T-helper 2 cell (primary cell): ENCODE results near the gene PAXX.

Experiments
- DNase-seq, 5 experiments: peaks; one replicate each; pipeline versions ENCODE4 v3.0.0 to v3.0.0-alpha.2; 2012 to 2022

Gene PAXX

GRCh38 chr9:136968333-136969127 lies 23.7 kb upstream of the PAXX start:
- no peak for DNase-seq

GRCh38 chr9:136969150-136969549 lies 23.1 kb upstream of the PAXX start:
- no peak for DNase-seq

DNA sequence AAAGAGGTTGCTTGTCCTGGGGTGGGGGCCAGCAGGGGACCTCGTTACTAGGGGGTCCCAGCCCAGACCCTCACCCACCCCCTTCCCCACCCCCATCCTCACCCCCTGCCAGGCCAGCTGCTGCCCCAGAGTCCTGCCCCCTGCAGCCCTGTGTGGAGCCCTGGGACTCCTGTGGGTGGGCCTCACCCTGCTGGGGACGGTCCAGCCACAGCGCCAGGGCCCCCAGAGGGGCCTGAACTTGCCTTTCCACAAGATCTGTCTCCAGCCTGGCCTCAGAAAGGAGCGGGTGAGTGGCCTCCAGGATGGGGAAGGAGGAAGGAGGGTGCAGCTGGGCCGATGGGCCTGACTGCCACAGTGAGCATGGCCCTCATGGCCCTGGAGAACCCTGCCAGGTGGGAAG lies 22.4 kb upstream of the PAXX start:
- no peak for DNase-seq

DNA sequence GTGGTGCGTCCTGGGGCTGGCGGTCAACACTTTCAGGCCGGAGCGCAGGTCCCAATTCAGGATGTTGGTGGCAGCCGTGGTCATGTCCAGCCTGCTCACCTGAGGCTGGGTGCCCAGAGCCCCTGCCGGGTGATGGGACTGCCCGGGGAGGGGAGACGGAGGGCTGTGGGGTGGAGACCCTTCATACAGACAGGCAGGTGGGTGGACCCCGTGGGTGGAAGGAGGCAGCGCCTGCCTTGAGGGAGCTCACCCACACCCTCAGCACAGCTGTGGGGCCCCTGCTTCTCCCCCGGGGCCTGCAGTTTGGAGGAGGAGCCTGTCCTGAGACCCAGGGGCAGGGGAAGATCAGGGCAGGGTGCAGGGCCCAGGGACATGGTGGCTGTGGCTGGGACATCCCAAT lies 21.9 kb upstream of the PAXX start:
- DNase-seq = no peak

DNA sequence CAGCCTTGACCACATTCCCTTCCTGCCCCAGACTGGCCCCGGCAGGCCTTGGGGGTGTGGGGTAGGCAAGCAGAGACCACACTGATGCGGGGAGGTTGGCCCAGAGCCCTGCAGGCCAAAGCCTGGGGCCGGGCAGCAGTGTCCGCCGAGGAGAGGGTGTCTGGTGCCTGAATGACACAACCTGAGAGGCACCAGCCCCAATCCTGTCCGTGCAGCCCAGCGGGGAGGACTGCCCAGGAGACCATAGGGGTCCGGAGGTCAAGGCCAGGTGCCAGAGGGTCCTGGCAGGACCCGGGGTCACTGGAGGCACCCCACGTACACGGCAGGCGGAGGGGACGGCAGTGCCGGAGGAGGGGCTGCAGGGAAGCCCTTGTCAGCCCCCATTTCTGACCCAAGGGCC lies 20.5 kb upstream of the PAXX start:
- DNase-seq = no peak

GRCh38 chr9:136972335-136972734 lies 19.9 kb upstream of the PAXX start:
- no peak for DNase-seq

GRCh38 chr9:136972743-136973142 lies 19.5 kb upstream of the PAXX start:
- no peak for DNase-seq

GRCh38 chr9:136973618-136974617 lies 18.3 kb upstream of the PAXX start:
- DNase-seq = no peak

- peak in 1 of 5 experiments; percentile 23 for DNase-seq
Observed at GRCh38 chr9:136974817-136975535, 17.2 kb upstream of the PAXX start.

GRCh38 chr9:136975644-136976043 lies 16.6 kb upstream of the PAXX start:
- peak in 1 of 5 experiments; percentile 19 for DNase-seq

DNA sequence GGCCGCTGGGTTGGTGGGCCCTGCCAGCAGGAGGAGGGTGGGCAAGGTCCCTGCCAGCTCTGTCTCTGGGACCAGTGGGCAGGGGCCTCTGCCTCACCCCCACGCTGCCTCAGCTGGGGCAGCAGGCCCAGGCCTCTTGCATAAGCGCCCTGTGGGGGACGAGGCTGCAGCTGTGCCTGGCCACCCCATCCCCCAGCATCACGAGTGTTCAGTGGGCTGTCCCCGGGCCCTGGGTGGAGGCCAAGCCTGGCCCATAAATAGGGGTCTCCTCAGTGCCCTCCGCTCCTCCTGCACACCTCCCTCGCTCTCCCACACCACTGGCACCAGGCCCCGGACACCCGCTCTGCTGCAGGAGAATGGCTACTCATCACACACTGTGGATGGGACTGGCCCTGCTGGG lies 15.0 kb upstream of the PAXX start, which contains the start of gene PTGDS:
Gene PTGDS, plus strand, starts transcription at position 282 of the 400 bp plus-strand sequence. Its CDS starts 75 bp downstream, at position 357.
- DNase-seq = no peak

DNA sequence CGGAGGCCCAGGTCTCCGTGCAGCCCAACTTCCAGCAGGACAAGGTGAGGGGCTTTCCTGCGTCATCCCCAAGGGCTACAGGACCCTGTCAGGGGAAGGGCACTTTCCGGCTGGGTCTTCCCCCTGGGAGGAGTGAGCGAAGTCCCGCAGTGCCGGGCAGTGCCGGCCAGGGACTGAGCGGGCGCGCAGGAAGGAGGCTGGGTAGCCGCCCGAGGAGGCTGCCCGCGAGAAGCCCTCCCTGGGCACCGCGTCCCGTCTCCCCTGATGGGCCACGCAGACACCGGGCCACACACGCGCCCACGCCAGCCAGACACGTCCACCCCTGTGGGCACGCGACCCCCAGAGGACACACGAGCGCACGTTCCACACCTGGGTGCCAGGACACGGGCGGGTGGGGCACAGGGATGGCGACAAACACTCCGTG lies 14.6 kb upstream of the PAXX start:
- DNase-seq = no peak

GRCh38 chr9:136978073-136978864 lies 14.0 kb upstream of the PAXX start:
- DNase-seq = peak; percentile 45 to 75 (median 70)

DNA sequence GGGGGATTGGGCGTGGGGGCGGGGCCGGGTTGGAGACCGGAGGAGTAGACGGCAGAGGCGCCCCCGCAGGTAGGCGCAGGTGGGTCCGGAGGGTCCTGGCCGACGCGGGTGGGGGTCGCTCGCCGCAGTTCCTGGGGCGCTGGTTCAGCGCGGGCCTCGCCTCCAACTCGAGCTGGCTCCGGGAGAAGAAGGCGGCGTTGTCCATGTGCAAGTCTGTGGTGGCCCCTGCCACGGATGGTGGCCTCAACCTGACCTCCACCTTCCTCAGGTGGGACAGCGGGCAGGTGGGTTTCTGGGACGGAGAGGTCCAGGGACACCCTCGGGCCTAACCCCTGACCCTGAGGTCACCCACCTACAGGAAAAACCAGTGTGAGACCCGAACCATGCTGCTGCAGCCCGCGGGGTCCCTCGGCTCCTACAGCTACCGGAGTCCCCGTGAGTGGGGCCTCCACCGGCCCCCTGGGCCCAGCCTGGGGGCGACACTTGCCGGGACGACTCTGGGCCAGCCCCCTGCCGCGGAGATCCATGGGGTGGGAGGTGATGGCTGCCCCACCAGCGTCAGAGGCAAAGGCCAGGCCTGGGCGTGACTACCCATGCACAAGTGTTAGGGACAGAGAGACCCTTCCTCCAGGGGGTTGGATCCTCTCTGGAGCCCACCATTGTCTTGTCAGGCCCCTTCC lies 13.2 kb upstream of the PAXX start:
- DNase-seq = no peak

DNA sequence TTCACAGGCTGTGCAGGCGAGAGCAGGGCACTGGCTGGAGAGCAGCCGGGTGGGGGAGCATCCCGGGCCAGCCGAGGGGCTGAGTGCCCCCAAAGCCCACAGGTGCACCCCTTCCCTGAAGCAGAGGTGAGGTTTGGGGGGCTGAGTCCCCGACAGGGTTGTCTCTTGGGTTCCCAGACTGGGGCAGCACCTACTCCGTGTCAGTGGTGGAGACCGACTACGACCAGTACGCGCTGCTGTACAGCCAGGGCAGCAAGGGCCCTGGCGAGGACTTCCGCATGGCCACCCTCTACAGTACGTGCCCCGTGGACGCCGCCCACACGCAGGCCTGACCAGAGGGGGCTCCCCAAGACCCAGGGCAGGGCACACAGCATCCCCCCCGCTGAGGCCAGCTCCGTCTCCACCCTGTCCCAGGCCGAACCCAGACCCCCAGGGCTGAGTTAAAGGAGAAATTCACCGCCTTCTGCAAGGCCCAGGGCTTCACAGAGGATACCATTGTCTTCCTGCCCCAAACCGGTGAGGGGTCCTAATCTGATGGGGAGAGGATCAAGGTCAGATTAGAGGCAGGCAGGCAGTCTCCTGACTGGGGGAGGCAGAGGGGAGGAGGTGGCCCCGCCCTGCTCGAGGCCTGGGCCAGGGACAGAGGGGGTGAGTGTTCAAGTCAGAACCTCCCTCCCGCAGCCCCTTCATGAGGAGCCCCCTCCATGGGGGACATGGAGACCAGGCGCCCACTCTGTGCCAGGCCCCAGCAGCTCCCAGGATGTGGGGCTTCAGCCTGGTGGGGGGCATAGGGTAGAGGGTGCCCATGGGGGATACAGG lies 12.2 kb upstream of the PAXX start:
- no peak for DNase-seq

GRCh38 chr9:136980669-136981478 lies 11.3 kb upstream of the PAXX start:
- DNase-seq = no peak

DNA sequence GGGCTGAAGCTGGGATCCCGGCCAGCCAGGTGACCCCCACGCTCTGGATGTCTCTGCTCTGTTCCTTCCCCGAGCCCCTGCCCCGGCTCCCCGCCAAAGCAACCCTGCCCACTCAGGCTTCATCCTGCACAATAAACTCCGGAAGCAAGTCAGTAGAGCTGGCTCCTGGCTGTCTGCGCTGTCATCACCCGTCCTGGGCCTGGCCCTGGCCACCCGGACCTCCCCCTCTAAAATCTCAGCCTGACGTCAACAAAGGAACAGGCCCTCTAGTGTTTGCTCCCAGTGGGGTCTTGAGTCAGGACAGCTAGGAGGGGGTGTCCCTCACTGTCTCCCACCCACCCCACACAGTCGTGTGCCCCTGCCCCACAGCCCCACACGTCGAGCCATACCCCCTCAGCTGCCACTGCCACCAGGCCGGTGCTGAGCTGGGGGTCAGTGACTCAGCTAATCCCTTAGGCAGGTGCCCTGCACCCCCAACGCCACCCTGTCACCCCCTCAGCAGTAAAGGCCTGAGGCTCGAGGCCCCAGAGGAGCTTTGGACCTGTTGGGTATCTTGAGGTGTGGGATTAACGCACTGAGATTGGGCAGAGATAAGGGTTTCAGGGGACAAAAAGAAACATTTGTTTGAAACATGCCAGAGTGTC lies 10.5 kb upstream of the PAXX start:
- DNase-seq = no peak

DNA sequence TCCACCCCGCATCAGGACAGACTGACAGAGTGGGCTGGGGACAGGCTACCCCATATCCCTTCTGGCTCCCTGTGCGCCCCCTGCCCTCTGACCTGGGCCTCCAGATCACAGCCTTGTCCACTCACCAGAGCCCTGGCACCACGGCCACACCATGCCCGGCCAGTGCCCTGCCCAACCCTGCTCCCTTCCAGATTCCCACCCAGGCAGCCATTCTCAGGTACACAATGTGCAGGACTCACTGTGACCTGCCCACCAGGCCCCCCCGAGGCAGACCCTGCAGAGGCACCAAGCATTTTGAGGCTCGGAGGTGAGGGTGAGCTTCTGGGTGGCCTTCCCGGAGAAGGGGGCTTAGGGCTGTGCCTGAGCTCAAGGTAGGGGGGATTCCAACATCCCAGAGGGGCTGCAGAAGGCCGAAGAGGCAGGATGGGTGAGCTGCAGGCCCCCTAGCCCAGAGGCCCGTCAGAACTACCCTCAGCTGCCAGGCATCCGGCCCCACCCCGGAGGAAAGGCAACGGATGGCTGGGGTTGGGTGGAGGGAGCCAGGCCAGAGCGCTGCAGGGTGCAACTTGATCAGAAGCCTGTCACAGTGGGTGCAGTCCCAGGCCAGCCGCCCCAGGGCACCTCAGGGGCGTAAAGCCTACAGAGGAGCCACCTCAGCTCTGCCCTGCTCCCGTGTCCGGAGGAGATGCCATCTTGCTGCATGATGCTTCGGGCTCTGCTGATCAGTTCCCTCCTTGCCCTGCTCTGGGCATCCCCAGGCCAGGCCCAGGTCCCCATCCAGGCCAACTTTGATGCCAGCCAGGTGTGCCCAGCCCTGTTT lies 9.8 kb upstream of the PAXX start, which contains the start of gene LCNL1:
Gene LCNL1, plus strand, starts transcription at position 762 of the 820 bp plus-strand sequence. CDS start 594 bp downstream, outside the sequence.
- DNase-seq = no peak
